ENCODE data around the gene SURF6.
"Not testable (repeated sequence)": the region's sequence is repeated elsewhere in the genome, so short reads cannot be mapped to it uniquely, and the experiment has no call there.

Gene SURF6

GRCh38 chr9:133335924-133336811 lies at the start of gene SURF6:
TSS of gene SURF6 (minus strand) at chr9:133336188. CDS start at chr9:133336132, 56 bp downstream.
- peak; percentile 52 for DNase-seq (ENCODE audit: low read depth, low spot score)

DNA sequence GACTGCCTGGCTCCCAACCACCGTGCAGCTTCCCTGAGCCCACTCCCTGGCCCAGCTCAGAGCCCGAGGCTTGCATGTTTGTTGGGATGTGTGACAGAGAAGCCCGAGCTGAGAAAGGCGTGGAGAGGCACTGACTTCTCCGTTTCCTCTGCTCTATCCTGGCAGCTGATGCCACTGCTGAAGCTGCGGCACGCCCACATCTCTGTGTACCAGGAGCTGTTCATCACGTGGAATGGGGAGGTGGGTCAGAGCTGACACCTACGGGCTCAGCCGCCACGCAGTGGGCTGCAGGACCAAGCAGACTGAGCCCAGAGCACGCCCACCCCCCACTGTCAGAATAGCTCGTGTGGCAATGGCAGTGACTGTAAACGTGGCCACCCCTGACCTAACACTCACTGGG lies 49.5 kb upstream of the SURF6 start:
- DNase-seq (ENCODE audit: low read depth, low spot score) = no peak

GRCh38 chr9:133384736-133385321 lies 48.8 kb upstream of the SURF6 start:
- DNase-seq (ENCODE audit: low read depth, low spot score) = no peak

DNA sequence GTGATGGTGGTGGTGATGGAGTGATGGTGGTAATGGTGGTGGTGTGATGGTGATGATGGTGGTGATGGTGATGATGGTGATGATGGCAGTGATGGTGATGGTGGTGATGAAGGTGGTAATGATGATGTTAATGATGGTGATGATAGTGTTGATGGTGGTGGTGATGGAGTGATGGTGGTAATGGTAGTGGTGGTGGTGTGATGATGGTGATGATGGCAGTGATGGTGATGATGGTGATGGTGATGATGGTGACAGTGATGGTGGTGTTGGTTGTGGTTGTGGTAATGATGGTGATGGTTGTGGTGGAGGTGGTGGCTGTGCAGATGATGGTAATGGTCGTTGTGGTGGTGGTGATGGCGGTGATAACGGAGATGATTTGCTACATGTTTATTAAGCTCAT lies 47.5 kb upstream of the SURF6 start:
- DNase-seq (ENCODE audit: low read depth, low spot score) = no peak

DNA sequence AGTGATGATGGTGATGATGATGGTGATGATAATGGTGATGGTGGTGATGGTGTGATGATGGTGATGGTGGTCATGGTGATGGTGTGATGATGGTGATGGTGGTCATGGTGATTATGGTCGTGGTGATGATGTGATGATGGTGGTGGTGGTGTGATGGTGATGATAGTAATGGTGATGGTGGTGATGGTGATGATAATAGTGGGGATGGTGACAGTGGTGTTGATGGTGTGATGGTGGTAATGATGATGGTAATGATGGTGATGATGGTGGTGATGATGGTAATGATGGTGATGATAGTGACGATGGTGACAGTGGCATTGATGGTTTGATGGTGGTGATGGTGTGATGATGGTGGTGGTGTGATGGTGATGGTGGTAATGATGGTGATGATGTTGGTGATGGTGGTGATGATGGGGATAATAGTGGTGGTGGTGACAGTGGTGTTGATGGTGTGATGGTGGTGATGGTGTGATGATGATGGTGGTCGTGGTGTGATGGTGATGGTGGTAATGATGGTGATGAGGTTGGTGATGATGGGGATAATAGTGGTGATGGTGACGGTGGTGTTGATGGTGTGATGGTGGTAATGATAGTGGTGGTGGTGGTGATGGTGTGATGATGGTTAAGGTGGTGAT lies 46.6 kb upstream of the SURF6 start:
- DNase-seq (ENCODE audit: low read depth, low spot score) = no peak

DNA sequence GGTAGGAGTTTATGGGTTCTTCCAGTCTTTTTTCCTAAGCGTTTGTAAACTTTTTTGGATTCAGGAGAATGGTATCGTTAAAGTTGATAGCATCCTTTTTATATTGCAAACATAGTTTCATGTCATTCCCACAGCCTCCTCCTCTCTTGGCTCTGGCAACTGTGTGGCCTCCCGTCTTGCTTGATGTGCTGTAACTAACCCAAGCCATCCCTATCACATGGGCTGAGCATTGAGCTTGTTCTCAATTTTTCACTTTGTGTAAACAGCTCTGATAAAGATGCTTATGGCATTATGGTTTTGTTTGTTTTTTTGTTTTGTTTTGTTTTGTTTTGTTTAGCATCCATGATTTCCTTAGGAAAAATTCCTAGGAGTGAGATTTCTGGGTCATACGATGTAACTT lies 44.7 kb upstream of the SURF6 start:
- DNase-seq (ENCODE audit: low read depth, low spot score) = no peak

DNA sequence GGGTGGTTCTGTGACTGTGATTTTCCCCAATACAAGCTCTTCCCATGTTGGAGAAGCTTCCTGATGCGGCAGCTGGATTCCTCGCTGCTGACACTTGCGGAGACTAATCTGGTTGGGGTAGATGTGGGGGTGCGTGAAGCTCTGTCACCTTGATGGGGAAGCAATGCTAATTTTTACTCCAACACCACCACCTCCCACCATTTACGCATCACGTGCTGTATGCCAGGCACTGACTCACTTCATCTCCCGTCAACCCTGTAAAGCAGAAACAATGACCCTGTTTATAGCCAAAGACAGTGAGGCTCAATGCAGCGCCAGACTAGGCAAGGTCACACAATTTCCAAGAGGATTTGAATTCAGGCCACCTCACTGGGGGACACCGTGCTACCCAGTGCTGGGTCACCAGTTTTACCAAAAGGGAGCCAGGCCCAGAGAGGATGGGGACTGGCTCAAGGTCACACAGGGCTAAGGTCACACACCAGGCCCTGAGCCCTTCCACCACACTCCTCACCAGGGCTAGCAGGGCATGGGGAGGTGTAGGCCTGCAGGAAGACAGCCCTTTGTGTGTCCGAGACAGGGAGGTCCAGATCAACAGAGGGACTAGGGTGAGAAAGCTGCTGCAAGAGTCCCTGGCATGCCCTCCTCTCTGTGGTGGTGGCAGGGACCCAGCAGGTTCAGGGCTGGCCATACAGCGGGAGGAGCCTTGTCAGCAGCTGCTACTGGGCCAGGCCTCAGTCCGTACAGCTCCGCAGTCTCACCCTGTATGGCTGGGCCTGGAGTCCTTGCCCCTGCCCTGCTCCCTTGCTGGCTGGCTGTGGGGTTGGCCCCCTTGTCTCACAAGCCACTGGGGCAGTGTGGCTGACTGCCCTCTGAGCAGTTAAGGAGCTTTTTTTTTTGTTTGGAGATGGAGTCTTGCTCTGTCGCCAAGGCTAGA lies 43.4 kb upstream of the SURF6 start:
- DNase-seq (ENCODE audit: low read depth, low spot score) = no peak

GRCh38 chr9:133378408-133378962 lies 42.5 kb upstream of the SURF6 start:
- DNase-seq (ENCODE audit: low read depth, low spot score) = no peak

DNA sequence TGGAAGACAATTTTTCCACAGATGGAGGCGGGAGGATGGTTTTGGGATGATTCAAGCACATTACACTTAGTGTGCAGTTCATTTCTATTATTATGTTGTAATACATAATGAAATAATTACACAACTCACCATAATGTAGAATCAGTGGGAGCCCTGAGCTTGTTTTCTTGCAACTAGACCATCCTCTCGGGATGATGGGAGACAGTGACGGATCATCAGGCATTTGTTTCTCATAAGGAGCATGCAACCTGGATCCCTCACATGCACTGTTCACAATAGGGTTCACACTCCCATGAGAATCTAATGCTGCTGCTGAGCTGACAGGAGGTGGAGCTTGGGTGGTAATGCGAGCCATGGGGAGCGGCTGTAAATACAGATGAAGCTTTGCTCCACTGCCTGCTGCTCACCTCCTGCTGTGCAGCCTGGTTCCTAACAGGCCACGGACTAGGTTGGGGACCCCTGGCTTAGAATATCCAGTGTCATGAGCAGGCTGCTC lies 41.8 kb upstream of the SURF6 start:
- DNase-seq (ENCODE audit: low read depth, low spot score) = no peak

DNA sequence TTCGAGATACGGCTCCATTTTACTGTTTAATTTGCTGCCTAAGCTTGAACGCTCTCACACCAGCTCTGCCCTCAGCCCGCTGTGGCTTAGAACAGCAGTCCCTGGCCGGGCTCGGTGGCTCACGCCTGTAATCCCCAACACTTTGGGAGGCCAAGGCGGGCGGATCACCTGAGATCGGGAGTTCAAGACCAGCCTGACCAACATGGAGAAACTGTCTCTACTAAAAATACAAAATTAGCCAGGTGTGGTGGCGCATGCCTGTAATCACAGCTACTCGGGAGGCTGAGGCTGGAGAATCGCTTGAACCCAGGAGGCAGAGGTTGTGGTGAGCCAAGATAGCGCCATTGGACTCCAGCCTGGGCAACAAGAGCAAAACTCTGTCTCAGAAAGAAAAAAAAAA lies 41.3 kb upstream of the SURF6 start:
- not testable (repeated sequence) for DNase-seq (ENCODE audit: low read depth, low spot score)

DNA sequence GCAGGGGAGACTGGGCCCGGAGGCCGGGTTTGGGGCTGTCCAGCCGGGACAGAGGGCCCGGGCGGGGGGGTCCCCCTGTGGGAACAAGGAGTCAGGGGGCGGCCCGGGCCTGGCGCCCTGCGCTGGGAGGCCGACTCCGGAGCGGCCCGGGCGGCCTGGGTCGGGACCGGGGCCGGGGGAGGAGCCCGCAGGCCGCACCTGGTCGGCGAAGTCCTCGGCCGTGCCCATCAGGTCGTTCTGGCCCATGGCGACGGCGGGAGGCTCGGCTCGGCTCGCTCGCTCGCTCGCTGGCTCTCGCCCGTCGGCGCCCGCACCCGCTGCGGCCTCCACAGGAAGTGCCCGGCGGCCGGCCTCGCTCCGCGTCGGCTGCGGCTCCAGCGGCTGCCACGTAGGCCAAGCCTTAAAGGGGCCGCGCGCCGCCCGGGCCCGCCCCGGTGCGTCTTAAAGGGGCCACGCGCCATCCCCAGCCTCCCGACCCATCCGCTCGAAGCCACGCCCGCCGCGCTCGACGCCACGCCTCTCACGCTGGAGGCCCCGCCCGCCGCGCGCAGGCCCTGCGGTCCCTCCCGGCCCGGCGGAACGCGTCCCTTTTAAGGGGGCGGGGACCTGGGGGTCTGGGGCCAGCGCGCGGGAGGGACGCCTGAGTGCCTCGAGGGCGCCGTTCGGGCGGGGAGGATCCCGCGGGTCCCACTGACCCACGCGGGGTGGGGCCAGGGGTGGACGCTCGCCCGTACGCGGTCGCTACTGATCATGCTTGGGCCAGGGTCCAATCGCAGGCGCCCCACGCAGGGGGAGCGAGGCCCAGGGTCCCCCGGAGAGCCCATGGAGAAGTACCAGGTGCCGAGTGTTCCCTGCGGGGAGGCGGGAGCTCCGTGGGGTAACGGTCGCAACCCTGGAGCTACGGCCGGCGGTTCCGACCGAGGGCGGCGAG lies 40.0 kb upstream of the SURF6 start, which contains the start of the genes STKLD1 and SURF4:
STKLD1 (plus strand) TSS at position 643 of the 931 bp plus-strand sequence; CDS start at position 751, 108 bp downstream.
SURF4 (minus strand) TSS at position 337 of the 931 bp plus-strand sequence; CDS start at position 246, 91 bp downstream.
- DNase-seq (ENCODE audit: low read depth, low spot score) = peak; percentile 91

DNA sequence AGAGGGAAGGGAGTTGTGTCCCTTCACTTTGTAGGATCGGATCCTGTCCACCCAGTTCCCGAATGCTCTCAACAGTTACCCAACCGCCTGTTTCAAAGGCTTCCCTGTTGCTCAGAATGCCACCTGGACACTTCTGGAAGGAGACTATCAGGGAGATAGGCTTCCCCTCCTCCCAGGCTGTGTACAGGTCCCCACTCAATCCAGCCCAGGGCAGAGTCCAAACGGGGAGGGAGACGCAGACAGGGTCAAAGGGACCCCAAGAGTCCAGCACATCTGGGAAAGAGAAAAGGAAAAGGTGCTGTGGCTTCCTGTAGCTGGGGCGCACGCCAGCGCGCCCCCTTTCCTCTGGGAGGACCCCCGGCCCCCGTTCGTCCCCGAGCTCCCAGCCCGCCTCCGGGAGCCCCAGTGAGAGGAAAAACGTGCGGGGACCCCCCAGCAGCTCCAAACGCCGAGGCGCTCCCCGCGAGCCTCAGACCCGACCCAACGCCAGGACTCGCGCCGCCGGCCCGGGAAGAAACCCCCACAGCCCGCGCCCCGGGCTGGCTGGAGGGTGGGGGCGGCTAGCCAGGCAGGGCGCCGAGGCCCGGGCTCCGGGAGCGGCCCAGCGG lies 39.2 kb upstream of the SURF6 start:
- DNase-seq (ENCODE audit: low read depth, low spot score) = no peak

GRCh38 chr9:133374612-133375115 lies 38.7 kb upstream of the SURF6 start:
- DNase-seq (ENCODE audit: low read depth, low spot score) = no peak

- no peak for DNase-seq (ENCODE audit: low read depth, low spot score)
Observed at GRCh38 chr9:133372144-133372543, 36.2 kb upstream of the SURF6 start.

DNA sequence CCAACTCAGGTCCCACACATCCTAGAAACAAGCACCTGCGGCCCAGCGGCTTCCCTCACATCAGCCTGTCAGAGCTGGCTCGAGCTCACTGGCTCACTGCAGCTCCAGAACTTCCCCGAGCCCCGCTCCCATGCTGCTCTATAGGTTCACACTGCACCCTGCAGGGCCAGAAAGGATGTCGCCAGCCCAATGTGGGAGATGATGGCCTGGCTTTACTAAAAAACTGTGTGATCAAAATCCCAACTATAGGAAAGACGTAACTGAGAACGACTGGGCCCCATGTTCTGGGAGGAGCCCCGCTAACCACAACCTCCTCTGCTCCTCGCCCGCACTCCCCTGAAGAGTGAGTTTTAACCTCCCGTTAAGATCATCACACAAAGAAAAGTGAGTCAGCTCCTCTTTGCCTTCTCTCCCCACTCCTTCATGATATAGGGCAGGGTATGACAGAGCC lies 35.3 kb upstream of the SURF6 start:
- DNase-seq (ENCODE audit: low read depth, low spot score) = no peak

- DNase-seq (ENCODE audit: low read depth, low spot score) = no peak
Observed at GRCh38 chr9:133370685-133371084, 34.7 kb upstream of the SURF6 start.

GRCh38 chr9:133369933-133370332 lies 33.9 kb upstream of the SURF6 start:
- DNase-seq (ENCODE audit: low read depth, low spot score) = no peak

GRCh38 chr9:133369422-133369821 lies 33.4 kb upstream of the SURF6 start:
- DNase-seq (ENCODE audit: low read depth, low spot score) = no peak

All from smooth muscle cell of the brain vasculature (primary cell).